HepG2 (cell line): ENCODE data around the gene MDM4. TPM values are rescaled to one million over a fixed set of nuclear protein-coding genes. Genes with fewer than 3 reads are reported as not detected.

Source experiments
- ATAC-seq: fragments of 200-7000 bp; cut with Tn5 transposase; 3 replicates; pipeline ENCODE4 v1.9.1; 2020; ENCODE audit warnings: mild to moderate bottlenecking, moderate library complexity
- BruUV-seq: library from RNA; stranded (reverse); fragments of 400-500 nt; replicated peaks from 2 replicates; lab custom pipeline; 2021; lab: Mats Ljungman, UMichigan
- CTCF ChIA-PET: fragments of 300-600 bp; formaldehyde crosslinking; extraction: SDS; loops from one replicate; lab custom pipeline; 2021; ENCODE audit warnings: low total read pairs, inconsistent platforms, low intra/inter-chr PET ratio; lab: Yijun Ruan, JAX
- POLR2A ChIA-PET: fragments of 350-600 bp; sonication (Branson Sonifier 250); formaldehyde crosslinking; loops from one replicate; lab custom pipeline; 2020; ENCODE audit warnings: antibody characterized with exemption, inconsistent platforms; lab: Yijun Ruan, JAX
- DNase-seq: peaks from one replicate; pipeline ENCODE4 v3.0.0-alpha.2; 2015; ENCODE audit warnings: low spot score
- FAIRE-seq: peaks from 3 replicates; lab custom pipeline; 2011; peaks lifted over from hg19 to GRCh38; lab: Jason Lieb, UNC
- H2AFZ ChIP-seq: one replicate; pipeline ENCODE4 v1.6.1; 2011; ENCODE audit warnings: low read length, inconsistent platforms
- H3K27ac ChIP-seq: fragments of 300-600 bp; 3 replicates; pipeline ENCODE4 v1.8.0; 2011; ENCODE audit warnings: mixed run types, mild to moderate bottlenecking, mixed read lengths, low read length, inconsistent platforms; ENCODE audit not compliant: insufficient read depth; ENCODE audit errors: extremely low read length
- H3K27me3 ChIP-seq, 2 experiments: fragments of 200-600 bp in 1 of 2; 2 replicates in 1 of 2; 3 replicates in 1 of 2; pipeline versions ENCODE4 v1.6.0 to v1.8.0; 2011; ENCODE audit warnings: low read length in 2 of 2, mild to moderate bottlenecking in 2 of 2, moderate library complexity in 2 of 2, inconsistent platforms in 1 of 2; ENCODE audit not compliant: insufficient read depth in 2 of 2, control insufficient read depth in 1 of 2
- H3K36me3 ChIP-seq, 2 experiments: fragments of 200-600 bp in 1 of 2; replicated peaks in 1 of 2; 2 replicates in 1 of 2; 3 replicates in 1 of 2; pipeline versions ENCODE4 v1.5.1 to v1.8.0; 2011; ENCODE audit warnings: low read length in 2 of 2, inconsistent platforms in 1 of 2; ENCODE audit not compliant: insufficient read depth in 2 of 2, control insufficient read depth in 1 of 2
- H3K4me1 ChIP-seq: 2 replicates; pipeline ENCODE4 v1.5.1; 2012; ENCODE audit warnings: low read length, inconsistent platforms; ENCODE audit not compliant: insufficient read depth
- H3K4me2 ChIP-seq: 2 replicates; pipeline ENCODE4 v1.6.0; 2011; ENCODE audit warnings: low read depth, low read length, inconsistent platforms
- H3K4me3 ChIP-seq, 3 experiments: fragments of 200-600 bp in 1 of 3; sonication (generic), shearing (Covaris generic) in 1 of 3; replicated peaks in 1 of 3; 2 replicates each; pipeline ENCODE4 v1.5.1; 2011 to 2016; ENCODE audit warnings: low read length in 3 of 3, inconsistent platforms in 2 of 3, low read depth in 2 of 3, mild to moderate bottlenecking in 2 of 3, control low read depth in 1 of 3, mixed read lengths in 1 of 3; ENCODE audit not compliant: insufficient read depth in 1 of 3
- H3K79me2 ChIP-seq: one replicate; pipeline ENCODE4 v1.6.1; 2011; ENCODE audit warnings: low read length, inconsistent platforms; ENCODE audit not compliant: insufficient read depth
- H3K9ac ChIP-seq: 2 replicates; pipeline ENCODE4 v1.6.0; 2011; ENCODE audit warnings: mild to moderate bottlenecking, low read depth, low read length, inconsistent platforms; ENCODE audit not compliant: insufficient read depth
- H3K9me3 ChIP-seq: 2 replicates; pipeline ENCODE4 v1.5.1; 2012; ENCODE audit warnings: mild to moderate bottlenecking, low read length
- H4K20me1 ChIP-seq: 2 replicates; pipeline ENCODE4 v1.6.0; 2011; ENCODE audit warnings: inconsistent platforms, mild to moderate bottlenecking, low read length, moderate library complexity; ENCODE audit not compliant: insufficient read depth
- HOXA3 ChIP-seq: sonication (generic); formaldehyde crosslinking; IDR thresholded peaks from 2 replicates; pipeline ENCODE4 v1.5.0; 2020; ENCODE audit warnings: missing genetic modification reagents
- PAWR ChIP-seq: sonication (generic); formaldehyde crosslinking; IDR thresholded peaks from 2 replicates; pipeline ENCODE4 v1.4.0; 2020; ENCODE audit warnings: missing genetic modification reagents, mild to moderate bottlenecking, borderline replicate concordance
- RAD21 ChIP-seq: fragments of 450-650 bp; formaldehyde crosslinking; IDR thresholded peaks from 2 replicates; pipeline ENCODE4 v1.5.0; 2020; ENCODE audit warnings: mild to moderate bottlenecking
- REL ChIP-seq: sonication (generic); formaldehyde crosslinking; conservative IDR thresholded peaks from 2 replicates; pipeline ENCODE4 v1.8.0; 2022; ENCODE audit warnings: mild to moderate bottlenecking, missing genetic modification reagents, moderate library complexity
- RORA ChIP-seq: sonication (generic); formaldehyde crosslinking; IDR thresholded peaks from 2 replicates; pipeline ENCODE4 v1.5.0; 2020; ENCODE audit warnings: mild to moderate bottlenecking, missing genetic modification reagents, moderate library complexity
- ZFP36L1 ChIP-seq: sonication (generic); formaldehyde crosslinking; IDR thresholded peaks from 2 replicates; pipeline ENCODE4 v1.8.0; 2022; ENCODE audit warnings: mild to moderate bottlenecking, missing genetic modification reagents, moderate library complexity
- ZNF253 ChIP-seq: sonication (generic); formaldehyde crosslinking; IDR thresholded peaks from 2 replicates; pipeline ENCODE4 v1.8.0; 2022; ENCODE audit warnings: mild to moderate bottlenecking, missing genetic modification reagents, borderline replicate concordance
- ZNF878 ChIP-seq: sonication (generic); formaldehyde crosslinking; IDR thresholded peaks from 2 replicates; pipeline ENCODE4 v1.8.1; 2023; ENCODE audit warnings: mild to moderate bottlenecking, missing genetic modification reagents, moderate library complexity
- ZNF891 ChIP-seq: sonication (generic); formaldehyde crosslinking; IDR thresholded peaks from 2 replicates; pipeline ENCODE4 v1.5.0; 2020; ENCODE audit warnings: mild to moderate bottlenecking, missing genetic modification reagents
- ZSCAN9 ChIP-seq: IDR thresholded peaks from 2 replicates; pipeline ENCODE4 v1.6.1; 2016; ENCODE audit warnings: borderline replicate concordance
- WGBS: methylation state at CpG from one replicate; pipeline ENCODE4 v1.1.6; 2017; ENCODE audit warnings: low lambda C conversion rate; 5-methylcytosine and 5-hydroxymethylcytosine counted together
- in situ Hi-C: cut with HindIII; loops from 2 replicates; pipeline ENCODE4 v1.10.0; 2017; ENCODE audit warnings: low pct_unique_long_range_greater_than_20kb; ENCODE audit not compliant: extremely low pct_ligation_motif_present
- intact Hi-C: fragments of 100-400 bp; cut with micrococcal nuclease; formaldehyde crosslinking; loops from one replicate; pipeline ENCODE4 v1.10.0; 2022; ENCODE audit not compliant: unreplicated experiment
- polyA plus RNA-seq, 8 experiments: library from polyadenylated mRNA; depleted of rRNA in 3 of 8; stranded (reverse) in 7 of 8; unstranded in 1 of 8; fragments of >200 nt; fragmentation: Illumina TruSeq in 4 of 8; extraction: Trizol in 4 of 8; gene quantifications; 2 replicates each; pipeline versions ENCODE4 v1.2.1 to v1.2.3, GENCODE V29; 2011 to 2016; ENCODE audit warnings: low read depth in 4 of 8, missing spikeins in 1 of 8, mixed read lengths in 1 of 8; ENCODE audit not compliant: insufficient read depth in 1 of 8
- total RNA-seq, 5 experiments: library from RNA; depleted of rRNA; stranded (reverse); fragments of >200 nt; fragmentation: Illumina TruSeq; extraction: Trizol; gene quantifications; 2 replicates each; pipeline ENCODE4 v1.2.3, GENCODE V29; 2016; ENCODE audit warnings: low read depth in 1 of 5
- TF ChIP-seq, protein P1 (sequence below): sonication (generic); formaldehyde crosslinking; IDR thresholded peaks from 2 replicates; pipeline ENCODE4 v1.4.0; 2020; ENCODE audit warnings: mild to moderate bottlenecking, missing genetic modification reagents
- TF ChIP-seq, protein P2 (sequence below): sonication (generic); formaldehyde crosslinking; IDR thresholded peaks from 2 replicates; pipeline ENCODE4 v1.4.0; 2020; ENCODE audit warnings: mild to moderate bottlenecking, low read depth, missing genetic modification reagents
- TF ChIP-seq, protein P3 (sequence below): sonication (generic); formaldehyde crosslinking; IDR thresholded peaks from 2 replicates; pipeline ENCODE4 v1.8.0; 2022; ENCODE audit warnings: mild to moderate bottlenecking, missing genetic modification reagents; ENCODE audit not compliant: insufficient replicate concordance

The MDM4 gene
- total and polyA plus RNA-seq, 2 of the 13 experiments (the other 11 are each of a cell fraction or from before 2014, with no cell fraction given), result 14.9 to 19.0 TPM

DNA sequence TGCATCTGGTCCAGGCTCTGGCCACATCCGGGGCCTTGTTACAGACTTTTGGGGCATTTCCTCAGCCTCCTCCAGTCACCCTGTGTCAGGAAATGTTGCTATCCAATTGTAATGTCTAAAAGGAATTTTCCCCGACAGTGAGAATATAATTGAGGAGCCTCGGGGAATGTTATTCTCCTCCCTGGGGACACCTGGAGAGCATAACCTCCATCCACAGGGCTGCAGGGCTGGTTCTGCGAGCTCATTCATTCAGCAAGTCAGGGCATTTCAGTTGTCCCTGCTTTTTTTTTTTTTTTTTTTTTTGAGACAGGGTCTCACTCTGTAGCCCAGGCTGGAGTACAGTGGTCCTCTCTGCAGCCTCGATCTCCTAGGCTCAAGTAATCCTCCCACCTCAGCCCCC lies 72.6 kb downstream of the MDM4 start:
- no peak for FAIRE-seq
- Histone ChIP-seq H4K20me1 (no peaks in the 10 kb centered on the region), H3K9ac (no peak overlapping the region), H3K36me3 (no peaks in the 10 kb centered on the region), H3K4me2 (no peak overlapping the region)
- no TSS peak for BruUV-seq
- POLR2A ChIA-PET, result no interaction called here
- TF ChIP-seq, protein P1, sequence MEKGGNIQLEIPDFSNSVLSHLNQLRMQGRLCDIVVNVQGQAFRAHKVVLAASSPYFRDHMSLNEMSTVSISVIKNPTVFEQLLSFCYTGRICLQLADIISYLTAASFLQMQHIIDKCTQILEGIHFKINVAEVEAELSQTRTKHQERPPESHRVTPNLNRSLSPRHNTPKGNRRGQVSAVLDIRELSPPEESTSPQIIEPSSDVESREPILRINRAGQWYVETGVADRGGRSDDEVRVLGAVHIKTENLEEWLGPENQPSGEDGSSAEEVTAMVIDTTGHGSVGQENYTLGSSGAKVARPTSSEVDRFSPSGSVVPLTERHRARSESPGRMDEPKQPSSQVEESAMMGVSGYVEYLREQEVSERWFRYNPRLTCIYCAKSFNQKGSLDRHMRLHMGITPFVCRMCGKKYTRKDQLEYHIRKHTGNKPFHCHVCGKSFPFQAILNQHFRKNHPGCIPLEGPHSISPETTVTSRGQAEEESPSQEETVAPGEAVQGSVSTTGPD, result no peak
- TF ChIP-seq, all 625 proteins: peak for 0
- no peaks in the 10 kb centered on the region for H3K9me3 ChIP-seq
- intact Hi-C loops, result no loop called here
- ATAC-seq (no peak), DNase-seq (no peak)
- H2AFZ ChIP-seq, result no peak overlapping the region
- no peak overlapping the region for H3K4me3 ChIP-seq
- CTCF ChIA-PET, result no interaction called here
- H3K27me3 ChIP-seq, result 0 out of 5 replicates have a peak, but pooled peaks cover 0 to 6% of the 10 kb centered on the region in 2 experiments
- no peak overlapping the region for H3K27ac ChIP-seq
- peaks cover 5% of the 10 kb centered on the region; the same call in 1 of the 2 replicates for H3K4me1 ChIP-seq
- WGBS, result 45% methylated on average over 5 of the region's 5 CpGs
- in situ Hi-C loops, result no loop called here
- no peaks in the 10 kb centered on the region for H3K79me2 ChIP-seq

DNA sequence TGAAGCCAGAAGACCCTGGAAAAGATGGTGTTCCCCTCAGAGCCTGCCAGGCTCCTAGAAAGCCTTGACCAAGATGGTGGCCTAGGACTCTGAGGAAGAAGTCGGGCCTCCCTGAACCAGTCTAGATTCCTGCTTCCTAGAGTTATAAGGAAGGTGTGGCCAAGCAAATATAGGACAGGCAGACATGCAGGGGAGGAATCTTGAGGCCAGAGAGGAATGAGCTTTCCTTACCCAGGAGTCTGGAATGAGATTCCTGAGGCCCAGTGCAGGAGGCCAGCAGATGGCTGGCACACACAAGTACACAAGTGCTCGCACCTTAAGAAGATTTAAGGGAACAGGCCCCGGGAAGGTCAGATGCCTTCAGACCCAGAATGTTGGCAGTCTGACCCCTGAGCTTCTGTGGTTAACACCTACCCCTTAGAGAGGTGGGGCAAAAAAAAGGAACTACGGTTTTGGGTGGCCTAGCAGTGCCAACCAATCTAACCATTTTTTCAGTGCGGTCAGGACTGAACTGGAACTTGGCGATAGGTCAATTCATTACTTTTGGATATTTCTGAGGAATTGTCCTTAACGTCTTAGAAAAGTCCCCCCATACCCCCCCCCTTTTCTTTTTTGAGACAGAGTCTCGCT lies 73.3 kb downstream of the MDM4 start:
- H3K4me2 ChIP-seq, result no peak overlapping the region
- H3K27ac ChIP-seq, result no peak overlapping the region
- no peaks in the 10 kb centered on the region for H3K9me3 ChIP-seq
- no peak overlapping the region for H3K9ac ChIP-seq
- WGBS, result 56% methylated on average over 6 of the region's 8 CpGs
- 0 out of 5 replicates have a peak, but pooled peaks cover 0 to 6% of the 10 kb centered on the region in 2 experiments for H3K27me3 ChIP-seq
- H3K4me3 ChIP-seq, result no peak overlapping the region
- FAIRE-seq, result no peak
- intact Hi-C loops, result no loop called here
- peaks cover 5% of the 10 kb centered on the region; the same call in 1 of the 2 replicates for H3K4me1 ChIP-seq
- H4K20me1 ChIP-seq, result no peaks in the 10 kb centered on the region
- no peak for ATAC-seq
- no peak for DNase-seq
- POLR2A ChIA-PET, result no interaction called here
- CTCF ChIA-PET, result no interaction called here
- BruUV-seq, result no TSS peak
- in situ Hi-C loops, result no loop called here
- no peaks in the 10 kb centered on the region for H3K79me2 ChIP-seq
- no peaks in the 10 kb centered on the region for H3K36me3 ChIP-seq
- no peak overlapping the region for H2AFZ ChIP-seq
- TF ChIP-seq ZSCAN9 (CRISPR knock-in tag), result no peak
- TF ChIP-seq ZNF891 (CRISPR knock-in tag), result no peak
- no peak for TF ChIP-seq ZNF253
- TF ChIP-seq, protein P2, sequence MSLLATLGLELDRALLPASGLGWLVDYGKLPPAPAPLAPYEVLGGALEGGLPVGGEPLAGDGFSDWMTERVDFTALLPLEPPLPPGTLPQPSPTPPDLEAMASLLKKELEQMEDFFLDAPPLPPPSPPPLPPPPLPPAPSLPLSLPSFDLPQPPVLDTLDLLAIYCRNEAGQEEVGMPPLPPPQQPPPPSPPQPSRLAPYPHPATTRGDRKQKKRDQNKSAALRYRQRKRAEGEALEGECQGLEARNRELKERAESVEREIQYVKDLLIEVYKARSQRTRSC (CRISPR knock-in tag), result no peak
- TF ChIP-seq, protein P3, sequence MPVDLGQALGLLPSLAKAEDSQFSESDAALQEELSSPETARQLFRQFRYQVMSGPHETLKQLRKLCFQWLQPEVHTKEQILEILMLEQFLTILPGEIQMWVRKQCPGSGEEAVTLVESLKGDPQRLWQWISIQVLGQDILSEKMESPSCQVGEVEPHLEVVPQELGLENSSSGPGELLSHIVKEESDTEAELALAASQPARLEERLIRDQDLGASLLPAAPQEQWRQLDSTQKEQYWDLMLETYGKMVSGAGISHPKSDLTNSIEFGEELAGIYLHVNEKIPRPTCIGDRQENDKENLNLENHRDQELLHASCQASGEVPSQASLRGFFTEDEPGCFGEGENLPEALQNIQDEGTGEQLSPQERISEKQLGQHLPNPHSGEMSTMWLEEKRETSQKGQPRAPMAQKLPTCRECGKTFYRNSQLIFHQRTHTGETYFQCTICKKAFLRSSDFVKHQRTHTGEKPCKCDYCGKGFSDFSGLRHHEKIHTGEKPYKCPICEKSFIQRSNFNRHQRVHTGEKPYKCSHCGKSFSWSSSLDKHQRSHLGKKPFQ (CRISPR knock-in tag), result no peak
- no peak for TF ChIP-seq RAD21 (CRISPR knock-in tag)
- TF ChIP-seq HOXA3 (CRISPR knock-in tag), result no peak
- no peak for TF ChIP-seq ZFP36L1 (CRISPR knock-in tag)
- TF ChIP-seq PAWR (CRISPR knock-in tag), result no peak
- no peak for TF ChIP-seq REL
- no peak for TF ChIP-seq ZNF878 (CRISPR knock-in tag)
- TF ChIP-seq RORA (CRISPR knock-in tag), result no peak
